ENCODE data around the gene C1orf146.
A peak's percentile ranks its signal among the peaks of the same experiment; 100 is the strongest.
"Not testable (repeated sequence)": the region's sequence is repeated elsewhere in the genome, so short reads cannot be mapped to it uniquely, and the experiment has no call there.

The C1orf146 gene

DNA sequence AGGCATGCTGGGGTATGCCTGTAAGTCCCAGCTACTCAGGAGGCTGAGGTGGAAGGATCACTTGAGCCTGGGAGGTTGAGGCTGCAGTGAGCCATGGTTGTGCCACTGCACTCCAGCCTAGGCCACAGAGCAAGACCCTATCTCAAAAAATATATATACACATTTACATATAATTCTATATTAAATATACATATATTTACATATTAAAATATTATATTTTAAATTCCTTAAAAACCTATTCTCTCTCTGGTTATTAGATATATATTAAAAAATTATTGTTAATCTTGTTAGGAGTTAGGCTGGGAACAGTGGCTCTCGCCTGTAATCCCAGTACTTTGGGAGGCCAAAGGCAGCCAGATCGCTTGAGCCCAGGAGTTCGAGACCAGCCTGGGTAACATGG lies 58.4 kb downstream of the C1orf146 start:
- DNase-seq, result no peak

DNA sequence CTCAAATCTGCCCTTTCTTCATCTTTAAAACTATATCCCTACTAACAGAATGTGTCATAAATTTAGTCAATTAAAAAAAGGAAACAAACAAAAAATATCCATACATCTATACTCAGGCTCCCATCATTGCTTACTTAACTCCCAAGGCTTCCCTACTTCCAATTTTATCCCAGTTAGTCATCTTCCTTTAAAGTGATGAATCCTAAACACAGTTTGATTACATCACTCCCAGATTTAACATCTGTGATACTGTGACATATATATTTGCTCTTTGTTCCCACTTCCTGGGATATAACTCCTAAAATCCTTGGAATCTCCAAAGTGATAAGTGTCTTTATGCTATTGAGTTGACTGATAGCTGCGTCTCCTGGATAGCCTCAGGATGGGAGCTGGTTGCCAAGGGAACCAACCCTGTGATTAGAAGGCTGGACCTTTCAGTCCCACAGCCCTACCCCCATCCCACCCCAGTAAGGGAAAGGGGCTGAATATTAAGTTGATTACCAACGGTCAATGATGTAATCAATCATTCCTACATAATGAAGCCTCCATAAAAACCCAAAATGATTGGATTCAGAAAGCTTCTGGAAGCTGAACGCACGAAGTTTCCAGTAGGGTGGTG lies 59.5 kb downstream of the C1orf146 start:
- peak; percentile 38 for DNase-seq

DNA sequence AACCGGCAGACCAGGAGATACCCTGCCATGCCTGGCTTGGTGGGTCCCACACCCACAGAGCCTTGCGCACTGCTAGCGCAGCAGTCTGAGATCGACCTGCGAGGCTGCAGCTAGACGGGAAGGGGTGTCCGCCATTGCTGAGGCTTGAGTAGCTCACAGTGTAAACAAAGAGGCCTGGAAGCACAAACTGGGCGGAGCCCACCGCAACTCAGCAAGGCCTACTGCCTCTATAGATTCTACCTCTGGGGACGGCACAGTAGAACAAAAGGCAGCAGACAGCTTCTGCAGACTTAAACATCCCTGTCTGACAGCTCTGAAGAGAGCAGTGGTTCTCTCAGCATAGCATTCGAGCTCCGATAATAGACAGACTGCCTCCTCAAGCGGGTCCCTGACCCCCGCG lies 62.1 kb downstream of the C1orf146 start:
- not testable (repeated sequence) for DNase-seq

DNA sequence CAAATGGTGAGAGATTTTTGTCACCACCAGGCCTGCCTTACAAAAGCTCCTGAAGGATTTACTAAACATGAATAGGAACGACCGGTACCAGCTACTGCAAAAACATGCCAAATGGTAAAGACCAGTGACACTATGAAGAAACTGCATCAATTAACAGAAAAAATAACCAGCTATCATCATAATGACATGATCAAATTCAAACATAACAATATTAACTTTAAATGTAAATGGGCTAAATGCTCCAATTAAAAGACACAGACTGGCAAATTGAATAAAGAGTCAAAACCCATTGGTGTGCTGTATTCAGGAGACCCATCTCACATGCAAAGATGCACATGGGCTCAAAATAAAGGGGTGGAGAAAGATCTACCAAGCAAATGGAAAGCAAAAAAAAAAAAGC lies 63.7 kb downstream of the C1orf146 start:
- DNase-seq, result not testable (repeated sequence)

DNA sequence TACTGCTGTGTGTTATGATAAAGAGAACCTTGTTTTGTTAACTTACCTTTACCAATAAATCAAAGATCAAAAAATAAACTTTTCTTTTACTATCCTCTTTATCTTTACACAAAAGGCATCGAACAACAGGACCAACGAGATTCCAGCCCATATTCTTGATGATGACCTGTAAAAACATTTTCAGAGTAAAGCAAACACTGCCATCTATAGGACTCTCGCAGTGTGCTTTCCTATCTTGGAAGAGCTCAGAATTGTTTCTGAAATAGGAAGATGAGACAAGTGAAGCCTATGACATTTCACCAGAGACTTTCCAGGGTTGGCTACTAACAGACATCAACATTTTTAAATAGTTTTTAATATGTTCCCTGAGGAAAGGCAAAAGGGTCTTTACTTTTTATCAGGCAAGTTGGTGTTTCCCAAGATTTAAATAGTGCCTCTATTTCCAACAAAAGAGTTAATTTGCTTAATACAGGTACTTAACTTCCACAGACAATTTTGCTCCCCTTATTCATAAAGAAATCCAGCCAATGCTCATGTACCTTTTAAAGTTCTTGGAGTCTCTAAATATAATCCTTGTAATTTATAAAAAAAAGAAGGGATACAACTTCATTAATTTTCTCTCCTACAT lies 73.8 kb downstream of the C1orf146 start:
- DNase-seq, result peak; percentile 12

Data from NCI-H226 (cell line).